Measurements from ENCODE around the gene ERBB3. TPM values are rescaled to one million over a fixed set of nuclear protein-coding genes. Genes with fewer than 3 reads are reported as not detected.

Gene ERBB3
- total and polyA plus RNA-seq, 2 of the 8 experiments (the other 6 are each of a cell fraction or from before 2014, with no cell fraction given) = 33.9 to 52.4 TPM

GRCh38 chr12:56141946-56142784 lies 62.2 kb downstream of the ERBB3 start:
- H2BK12ac ChIP-seq (ENCODE audit: low read depth, low read length) = no peak overlapping the region
- no peak overlapping the region for H3K4me3 ChIP-seq (ENCODE audit: extremely low read depth in 1 of 4, insufficient read depth in 2 of 4, low read depth in 3 of 4, low read length in 4 of 4)
- TF ChIP-seq TEAD4 (IDR thresholded peaks at IDR 0.05; ENCODE audit: low read depth, low read length) (no peak), RXRA (IDR thresholded peaks at IDR 0.05; ENCODE audit: insufficient read depth, low read depth, low read length) (no peak), ASH2L (IDR thresholded peaks at IDR 0.05; ENCODE audit: low read length) (no peak), BRCA1 (IDR thresholded peaks at IDR 0.05; ENCODE audit: low read depth, low read length) (no peak), NRF1 (IDR thresholded peaks at IDR 0.05; ENCODE audit: low read depth, low read length) (no peak), SUZ12 (IDR thresholded peaks at IDR 0.05; ENCODE audit: low read length) (no peak), ATF3 (IDR thresholded peaks at IDR 0.05; ENCODE audit: insufficient read depth, low read depth, low read length) (no peak), SIN3A (conservative IDR thresholded peaks at IDR 0.05 in 1 of 2, IDR thresholded peaks at IDR 0.05 in 1 of 2; ENCODE audit: low read depth in 1 of 2, low read length in 2 of 2) (no peak), EZH2 (IDR thresholded peaks at IDR 0.05; ENCODE audit: low read depth, low read length, severe bottlenecking) (no peak), EGR1 (IDR thresholded peaks at IDR 0.05; ENCODE audit: borderline replicate concordance, low read depth, low read length) (no peak), CEBPB (IDR thresholded peaks at IDR 0.05; ENCODE audit: low read depth, low read length) (no peak)
- ChIA-PET POLR2A (ENCODE audit: partially characterized antibody) (interaction anchor here (0.7 to 6.5 kb wide), 7 partner anchors 8 to 106 kb away, joined by 3 to 43 read pairs (median 3); partner anchors contain the start of genes MYL6B, RPL41 and ZC3H10), CTCF (ENCODE audit: partially characterized antibody) (interaction anchor here (0.5 to 3.5 kb wide), 10 partner anchors 9 to 34 kb away, joined by 3 to 19 read pairs (median 3); partner anchors contain the start of genes ESYT1 and ZC3H10)
- H3K4me1 ChIP-seq (replicated peaks in 1 of 4; ENCODE audit: control insufficient read depth in 3 of 4, insufficient read depth in 4 of 4, low read length in 3 of 4) = no peaks in the 10 kb centered on the region
- no peak overlapping the region for H3K4ac ChIP-seq (replicated peaks; ENCODE audit: insufficient read length, low read depth, low read length)
- H3K9ac ChIP-seq (replicated peaks in 1 of 4; ENCODE audit: extremely low read depth in 1 of 4, low read depth in 3 of 4, low read length in 3 of 4) = no peak overlapping the region
- H2AK5ac ChIP-seq (ENCODE audit: low read depth, low read length) = no peak overlapping the region
- no peak overlapping the region for H3K27ac ChIP-seq (ENCODE audit: low read depth, low read length)
- H3K79me2 ChIP-seq (ENCODE audit: control insufficient read depth in 1 of 2, insufficient read depth in 2 of 2, low read length in 2 of 2) = no peaks in the 10 kb centered on the region
- H4K5ac ChIP-seq (ENCODE audit: insufficient read length, low read depth, low read length) = no peak overlapping the region
- no peak overlapping the region for H2BK120ac ChIP-seq (replicated peaks; ENCODE audit: low read depth, low read length)
- no peak overlapping the region for H3K56ac ChIP-seq (replicated peaks; ENCODE audit: insufficient read length, low read depth, low read length)
- no peak overlapping the region for H2BK20ac ChIP-seq (ENCODE audit: low read length)
- H3K79me1 ChIP-seq (ENCODE audit: low read depth, low read length) = no peaks in the 10 kb centered on the region
- no peak overlapping the region for H3K18ac ChIP-seq (ENCODE audit: extremely low read depth, low read length)
- no peak overlapping the region for H4K91ac ChIP-seq (replicated peaks; ENCODE audit: insufficient read length, low read length)
- no peak overlapping the region for H3K23ac ChIP-seq (ENCODE audit: insufficient read length)
- H3K27me3 ChIP-seq (replicated peaks in 1 of 4; ENCODE audit: control insufficient read depth in 3 of 4, extremely low read depth in 1 of 4, insufficient read depth in 3 of 4, low read length in 3 of 4) = no peaks in the 10 kb centered on the region
- no peak overlapping the region for H3K4me2 ChIP-seq (ENCODE audit: insufficient read depth in 1 of 2, low read depth in 2 of 2, low read length in 2 of 2)
- no peak overlapping the region for H2BK5ac ChIP-seq (ENCODE audit: low read depth, low read length)
- H3K14ac ChIP-seq (ENCODE audit: insufficient read length) = no peak overlapping the region
- H3K23me2 ChIP-seq (ENCODE audit: low read depth, low read length) = no peaks in the 10 kb centered on the region
- peaks cover 29 to 69% (median 58%) of the 10 kb centered on the region in 4 experiments for H3K36me3 ChIP-seq (ENCODE audit: control insufficient read depth in 2 of 4, insufficient read depth in 4 of 4, low read length in 3 of 4)
- DNase-seq (ENCODE audit: low read depth in 1 of 2, low spot score in 2 of 2) (no peak), FAIRE-seq (no peak)
- no peak overlapping the region for H4K8ac ChIP-seq (ENCODE audit: extremely low read depth, insufficient read depth, low read length)
- no peaks in the 10 kb centered on the region for H3K9me3 ChIP-seq (ENCODE audit: insufficient read depth in 2 of 2, low read depth in 1 of 2, low read length in 1 of 2)
- WGBS, 2 experiments (ENCODE audit: extremely low coverage in 1 of 2, insufficient coverage in 1 of 2, insufficient read length in 1 of 2, insufficient replicate concordance in 2 of 2, low coverage in 1 of 2, low lambda C conversion rate in 2 of 2, missing lambda C conversion rate in 1 of 2) = 94% methylated on average over 17 of the region's 19 CpGs; no CpG with 5 or more reads in 1 of the 2 experiments
- H4K20me1 ChIP-seq (replicated peaks in 1 of 2; ENCODE audit: control insufficient read depth in 1 of 2, insufficient read depth in 2 of 2, low read length in 2 of 2) = no peaks in the 10 kb centered on the region
- H2AFZ ChIP-seq (ENCODE audit: low read length) = no peak overlapping the region
- no peak overlapping the region for H2BK15ac ChIP-seq (ENCODE audit: low read length)

Measured in H1 (cell line).